ELR (cell line): ENCODE results near the gene EVA1C.
A peak's percentile ranks its signal among the peaks of the same experiment; 100 is the strongest.
"Not testable (repeated sequence)": the region's sequence is repeated elsewhere in the genome, so short reads cannot be mapped to it uniquely, and the experiment has no call there.

ENCODE experiments used
- DNase-seq: peaks from one replicate; pipeline ENCODE4 v3.0.0-alpha.2; 2015; ENCODE audit warnings: low read depth

The EVA1C gene

DNA sequence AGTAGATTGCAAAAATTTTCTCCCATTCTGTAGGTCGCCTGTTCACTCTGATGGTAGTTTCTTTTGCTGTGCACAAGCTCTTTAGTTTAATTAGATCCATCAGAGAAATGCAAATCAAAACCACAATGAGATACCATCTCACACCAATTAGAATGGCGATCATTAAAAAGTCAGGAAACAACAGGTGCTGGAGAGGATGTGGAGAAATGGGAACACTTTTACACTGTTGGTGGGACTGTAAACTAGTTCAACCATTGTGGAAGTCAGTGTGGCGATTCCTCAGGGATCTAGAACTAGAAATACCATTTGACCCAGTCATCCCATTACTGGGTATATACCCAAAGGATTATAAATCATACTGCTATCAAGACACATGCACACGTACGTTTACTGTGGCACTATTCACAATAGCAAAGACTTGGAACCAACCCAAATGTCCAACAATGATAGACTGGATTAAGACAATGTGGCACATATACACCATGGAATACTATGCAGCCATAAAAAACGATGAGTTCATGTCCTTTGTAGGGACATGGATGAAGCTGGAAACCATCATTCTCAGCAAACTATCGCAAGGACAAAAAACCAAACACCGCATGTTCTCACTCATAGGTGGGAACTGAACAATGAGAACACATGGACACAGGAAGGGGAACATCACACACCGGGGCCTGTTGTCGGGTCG, 21.8 kb upstream of the EVA1C start:
- not testable (repeated sequence) for DNase-seq

DNA sequence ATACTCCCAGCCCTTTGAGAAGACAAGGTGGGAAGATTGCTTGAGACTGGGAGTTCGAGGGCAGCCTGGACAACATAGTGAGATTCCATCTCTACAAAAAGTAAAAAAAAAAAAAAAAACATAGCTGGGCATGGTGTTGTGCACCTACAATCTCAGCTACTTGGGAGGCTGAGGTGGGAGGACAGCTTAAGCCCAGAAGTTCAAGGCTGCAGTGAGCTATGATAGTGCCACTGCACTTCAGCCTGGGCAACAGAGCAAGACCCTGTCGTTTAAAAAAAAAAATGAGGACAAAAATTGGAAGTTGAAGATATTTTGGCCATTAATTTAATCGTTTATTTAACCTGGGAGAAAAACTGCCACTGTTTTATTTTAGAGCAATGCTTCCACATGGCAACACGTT, 20.8 kb upstream of the EVA1C start:
- DNase-seq = no peak

GRCh38 chr21:32392299-32392879, 20.1 kb upstream of the EVA1C start:
- DNase-seq = peak; percentile 39

DNA sequence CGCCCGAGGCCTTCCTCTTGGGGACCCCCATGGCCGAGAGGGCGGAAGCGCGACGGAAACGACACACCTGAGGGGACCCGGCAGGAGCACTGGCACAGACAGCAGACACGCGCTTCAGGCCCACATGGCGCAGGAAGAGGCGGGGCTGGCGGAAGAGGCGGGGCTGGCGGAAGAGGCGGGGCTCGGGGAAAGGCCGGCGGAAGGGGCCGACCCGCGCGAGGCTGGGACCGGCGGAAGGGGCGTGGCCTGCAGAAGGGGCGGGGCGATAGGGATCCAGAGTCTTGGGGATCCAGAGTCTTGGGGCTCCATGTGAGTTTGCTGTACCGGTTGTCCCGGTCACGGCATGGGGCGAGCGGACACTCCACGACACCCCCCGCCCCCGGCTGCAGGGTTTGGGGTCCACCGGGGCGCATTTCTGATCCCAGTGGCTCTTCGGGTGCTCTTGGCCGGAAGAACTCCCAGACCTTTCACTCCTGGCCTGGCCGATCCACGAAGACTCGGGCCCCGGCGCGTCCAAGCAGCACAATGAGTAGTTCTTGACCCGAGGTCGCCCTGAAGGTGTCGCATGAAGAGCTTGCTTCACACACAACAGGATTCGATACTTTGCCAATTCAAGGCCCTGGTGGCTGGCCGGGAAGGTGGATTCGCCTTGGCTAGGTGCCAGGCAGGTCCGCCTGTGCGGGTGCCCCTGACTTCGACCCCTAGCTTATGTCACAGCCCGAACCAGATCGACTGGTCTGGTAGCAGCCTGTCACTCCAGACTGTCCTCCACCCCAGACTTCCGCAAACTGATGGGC, 19.4 kb upstream of the EVA1C start, which contains the start of gene URB1:
TSS of gene URB1 (minus strand) at position 133 of the 797 bp plus-strand sequence. CDS start at position 31, 102 bp downstream.
- peak; percentile 84 for DNase-seq

- DNase-seq = no peak
These were observed 18.9 kb upstream of the EVA1C start for GRCh38 chr21:32393677-32394001.

- peak; percentile 79 for DNase-seq
These were observed 9.2 kb upstream of the EVA1C start for GRCh38 chr21:32403201-32403777.

DNA sequence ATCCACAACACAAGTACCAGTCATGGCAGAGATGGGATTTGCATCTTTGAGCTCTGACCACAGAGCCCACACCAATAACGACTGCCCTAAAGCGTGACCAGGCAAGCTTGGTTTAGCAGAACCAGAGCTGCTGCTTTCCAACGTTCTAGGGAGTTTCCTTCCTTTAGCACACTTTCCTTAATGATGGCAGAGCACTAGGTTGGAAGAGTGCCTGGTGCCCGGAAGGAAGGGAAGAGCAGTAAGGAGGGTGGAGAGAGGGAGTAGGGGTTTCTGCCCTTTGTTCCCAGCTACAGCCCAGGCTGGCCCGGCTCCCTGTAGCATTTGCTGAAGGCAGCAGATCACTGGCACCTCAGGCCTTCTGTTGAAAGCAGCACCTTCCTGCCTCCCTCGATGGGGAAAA, 6.1 kb upstream of the EVA1C start:
- no peak for DNase-seq

- no peak for DNase-seq
These were observed 2.2 kb upstream of the EVA1C start for GRCh38 chr21:32410291-32410690.

- DNase-seq = no peak
These were observed 1.6 kb upstream of the EVA1C start for GRCh38 chr21:32410916-32411315.

GRCh38 chr21:32411350-32412161, 950 bp upstream of the EVA1C start:
- peak; percentile 80 for DNase-seq

DNA sequence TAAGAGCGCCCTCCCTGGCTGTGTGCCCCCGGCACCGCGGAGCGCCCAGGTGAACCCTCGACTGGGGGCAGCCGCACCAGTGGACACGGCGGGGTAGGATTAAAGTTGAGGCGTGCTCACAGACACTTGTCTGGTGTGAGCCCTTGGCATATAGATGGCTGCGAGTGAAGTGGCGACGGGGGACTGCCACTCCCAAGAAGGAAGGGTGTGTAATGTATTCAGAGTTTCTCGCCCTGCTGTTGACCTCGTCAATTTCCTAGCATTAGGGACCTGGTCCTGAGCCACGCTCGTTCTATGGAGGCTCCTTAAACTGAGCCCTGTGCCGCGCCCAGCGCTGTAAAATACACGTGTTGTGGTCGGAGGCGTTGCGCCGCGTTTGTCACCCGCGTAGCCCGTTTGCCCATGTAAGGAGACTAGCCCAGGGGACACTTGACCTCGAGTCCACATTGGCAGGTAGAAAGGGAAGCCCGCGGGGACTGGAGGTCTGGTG, 554 bp downstream of the EVA1C start:
- DNase-seq = peak; percentile 35

DNA sequence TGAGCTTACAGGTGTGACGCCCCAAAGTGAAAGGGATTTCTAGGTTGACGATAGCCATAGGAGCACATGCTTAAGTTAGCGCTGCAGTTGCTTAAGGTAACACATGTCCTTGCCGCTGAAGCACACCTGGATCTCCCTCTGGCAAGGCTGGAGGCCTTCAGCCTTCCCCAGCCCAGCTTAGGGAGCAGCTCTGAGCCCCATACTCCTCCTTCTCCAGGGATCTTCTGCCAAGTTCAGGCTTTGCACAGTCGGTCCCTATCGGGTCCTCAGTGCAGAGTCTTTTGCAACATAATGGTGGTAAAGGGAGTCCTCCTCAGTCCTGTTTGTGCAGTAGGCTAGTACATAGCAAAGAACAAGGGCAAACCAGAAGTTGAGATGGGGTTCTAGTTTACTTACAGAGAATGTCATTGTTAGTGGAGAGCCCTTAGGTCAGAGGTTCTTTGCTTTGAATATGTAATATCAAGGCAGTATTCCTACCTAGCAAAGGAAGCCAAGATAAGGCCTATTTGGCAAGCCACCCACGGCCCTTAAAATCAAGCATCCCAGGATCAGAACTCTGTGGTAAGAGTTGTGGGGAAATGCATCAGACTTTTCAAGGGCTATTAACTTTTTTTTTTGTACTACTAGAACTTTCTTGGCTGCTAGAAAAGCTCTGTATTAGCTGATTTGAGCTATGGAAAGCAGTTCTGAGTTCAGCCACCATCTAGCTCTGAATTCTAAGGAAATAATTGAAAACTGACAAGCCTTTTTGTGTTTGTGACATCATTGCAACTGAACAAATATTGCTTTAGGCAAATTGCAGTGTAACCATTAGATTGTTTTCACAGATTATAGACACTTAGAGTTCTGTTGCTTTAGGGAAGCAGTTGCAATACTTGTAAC, 1.4 kb downstream of the EVA1C start:
- DNase-seq = peak; percentile 25

- DNase-seq = peak; percentile 71
These were observed 2.3 kb downstream of the EVA1C start for GRCh38 chr21:32414579-32415358.

- no peak for DNase-seq
These were observed 3.2 kb downstream of the EVA1C start for GRCh38 chr21:32415451-32416398.

- DNase-seq = no peak
These were observed 5.6 kb downstream of the EVA1C start for GRCh38 chr21:32418146-32418545.

DNA sequence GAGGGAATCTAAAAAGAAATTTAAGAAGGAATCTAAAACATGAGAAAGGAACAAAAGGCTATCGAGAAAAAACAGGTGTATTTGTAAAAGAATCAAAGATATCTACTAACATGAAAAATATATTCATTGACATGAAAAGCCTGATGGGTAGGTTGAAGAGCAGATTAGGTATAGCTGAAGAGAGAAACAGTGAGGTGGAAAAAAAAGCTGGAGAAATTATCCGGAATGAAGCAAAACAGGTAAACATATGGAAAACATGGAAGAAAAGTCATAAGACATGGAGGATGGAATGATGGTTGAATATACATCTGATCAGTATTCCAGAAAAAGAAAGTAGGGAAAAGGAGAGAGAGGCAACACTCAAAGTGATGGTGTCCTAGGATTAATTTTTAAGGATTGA, 9.6 kb downstream of the EVA1C start:
- DNase-seq = no peak

DNA sequence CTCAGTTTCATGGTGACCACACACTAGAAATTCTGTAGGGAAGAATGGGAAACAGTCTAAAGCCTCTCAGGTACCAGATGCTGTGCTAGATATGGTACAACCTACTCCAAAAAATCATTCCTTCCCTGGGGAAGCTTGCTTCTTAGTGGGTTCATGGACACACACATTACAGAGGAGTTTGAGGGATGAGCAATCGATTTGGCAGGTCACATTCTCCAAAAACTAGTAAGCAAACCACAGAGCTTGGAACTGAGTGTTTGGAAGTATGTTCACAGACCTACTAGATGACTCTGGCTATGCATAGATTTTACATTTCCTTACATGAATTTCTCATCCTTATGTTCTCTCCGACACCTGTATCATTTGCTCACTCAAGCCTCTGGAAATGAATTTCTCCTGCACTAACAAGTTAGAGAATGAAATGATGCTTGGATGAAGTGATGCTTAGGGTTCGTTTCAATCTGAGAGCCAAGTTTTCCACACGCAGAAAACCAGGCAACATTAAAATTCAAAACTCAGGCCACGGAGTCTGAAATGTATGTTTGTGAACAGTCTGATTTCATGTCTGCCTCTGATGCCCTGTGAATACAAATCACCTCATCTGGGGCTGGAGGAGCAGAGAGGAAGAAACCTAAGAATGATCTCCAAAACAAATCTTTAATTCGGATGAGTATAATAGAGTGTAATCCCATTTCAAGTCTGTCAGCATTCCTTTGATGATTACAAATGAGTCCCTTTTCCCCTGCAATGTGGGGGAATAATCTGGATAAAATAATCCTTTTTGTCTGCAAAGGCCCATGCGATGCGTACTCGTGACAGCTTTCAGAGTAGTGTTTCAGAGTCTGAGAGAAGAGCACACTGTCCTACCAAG, 11.0 kb downstream of the EVA1C start:
- DNase-seq = peak; percentile 93

- DNase-seq = peak; percentile 17
These were observed 11.7 kb downstream of the EVA1C start for GRCh38 chr21:32424191-32424535.
